ENCODE results near the gene COPS2. TPM values are rescaled to one million over a fixed set of nuclear protein-coding genes. Genes with fewer than 3 reads are reported as not detected.
A peak's percentile ranks its signal among the peaks of the same experiment; 100 is the strongest.

The COPS2 gene
- total and polyA plus RNA-seq, 10 of the 15 experiments (the other 5 are each of a cell fraction or from before 2014, with no cell fraction given), result 31.5 to 115 (median 76.3) TPM

GRCh38 chr15:49200347-49200746 lies 44.9 kb upstream of the COPS2 start:
- no peak; the same call in 2 of the 3 replicates for ATAC-seq
- Histone ChIP-seq H3K27me3 (replicated peaks in 1 of 2; ENCODE audit: control insufficient read depth in 2 of 2, insufficient read depth in 2 of 2, low read length in 1 of 2) (no peaks in the 10 kb centered on the region), H3K9me3 (replicated peaks; ENCODE audit: control insufficient read depth, insufficient read depth, low read length) (no peaks in the 10 kb centered on the region), H3K9ac (ENCODE audit: control insufficient read depth, insufficient read depth, low read length) (no peak overlapping the region), H3K36me3 (ENCODE audit: control insufficient read depth in 2 of 2, insufficient read depth in 2 of 2, low read length in 1 of 2) (no peaks in the 10 kb centered on the region), H3K4me3 (no peak overlapping the region), H3K79me2 (ENCODE audit: control insufficient read depth, insufficient read depth, low read length) (no peaks in the 10 kb centered on the region), H3K4me1 (ENCODE audit: control insufficient read depth, insufficient read depth, low read length) (no peaks in the 10 kb centered on the region), H3K4me2 (ENCODE audit: control insufficient read depth, insufficient read depth) (no peak overlapping the region), H3K27ac (ENCODE audit: control insufficient read depth, insufficient read depth) (no peak overlapping the region), H2AFZ (ENCODE audit: control insufficient read depth, low read depth, low read length) (no peak overlapping the region), H4K20me1 (ENCODE audit: control insufficient read depth, insufficient read depth) (no peaks in the 10 kb centered on the region)
- POLR2A ChIA-PET, result no interaction called here
- CTCF ChIA-PET, result interaction anchor here (1.0 kb wide), 1 partner anchor 8 kb away, joined by 3 read pairs; no protein-coding TSS in a partner anchor
- FAIRE-seq, result peak; percentile 38
- in situ Hi-C loops (cut with MboI), result no loop called here
- 93% methylated on average over 3 of the region's 3 CpGs for WGBS (ENCODE audit: insufficient coverage, insufficient replicate concordance, low lambda C conversion rate, missing lambda C conversion rate)
- intact Hi-C loops (cut with micrococcal nuclease; ENCODE audit: unreplicated experiment), result no loop called here
- SMC1A ChIA-PET (ENCODE audit: uncharacterized antibody, unreplicated experiment), result no interaction called here
- DNase-seq (ENCODE audit: low read depth, low spot score), result no peak
- RAD21 ChIA-PET (ENCODE audit: unreplicated experiment), result interaction anchor here (0.5 kb wide), 1 partner anchor 1630 kb away, joined by 3 read pairs; no protein-coding TSS in a partner anchor
- BruUV-seq (replicated peaks), result no TSS peak
- TF ChIP-seq ZNF207 (IDR thresholded peaks at IDR 0.05; ENCODE audit: borderline replicate concordance) (no peak), KDM1A (IDR thresholded peaks at IDR 0.05; ENCODE audit: borderline replicate concordance) (no peak), CBX5 (IDR thresholded peaks at IDR 0.05; ENCODE audit: low read depth) (no peak), RFX5 (IDR thresholded peaks at IDR 0.05; ENCODE audit: low read depth, low read length) (no peak), SUPT20H (IDR thresholded peaks at IDR 0.05; ENCODE audit: borderline replicate concordance, control insufficient read depth, low read depth, low read length) (no peak), ZNF24 (IDR thresholded peaks at IDR 0.05) (no peak), MYB (IDR thresholded peaks at IDR 0.05; ENCODE audit: borderline replicate concordance, low read depth, low read length) (no peak), JUNB (IDR thresholded peaks at IDR 0.05) (no peak), BCL11A (IDR thresholded peaks at IDR 0.05; ENCODE audit: low read depth, low read length) (no peak), ZBTB4 (CRISPR knock-in tag; IDR thresholded peaks at IDR 0.05) (no peak), SREBF2 (IDR thresholded peaks at IDR 0.05; ENCODE audit: low read length) (no peak), DPF2 (IDR thresholded peaks at IDR 0.05) (no peak), RBBP5 (conservative IDR thresholded peaks at IDR 0.05) (no peak)
- TF ChIP-seq, protein P1, sequence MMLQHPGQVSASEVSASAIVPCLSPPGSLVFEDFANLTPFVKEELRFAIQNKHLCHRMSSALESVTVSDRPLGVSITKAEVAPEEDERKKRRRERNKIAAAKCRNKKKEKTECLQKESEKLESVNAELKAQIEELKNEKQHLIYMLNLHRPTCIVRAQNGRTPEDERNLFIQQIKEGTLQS (IDR thresholded peaks at IDR 0.05; ENCODE audit: borderline replicate concordance, extremely low read depth, low read depth, low read length), result no peak
- TF ChIP-seq, protein P2, sequence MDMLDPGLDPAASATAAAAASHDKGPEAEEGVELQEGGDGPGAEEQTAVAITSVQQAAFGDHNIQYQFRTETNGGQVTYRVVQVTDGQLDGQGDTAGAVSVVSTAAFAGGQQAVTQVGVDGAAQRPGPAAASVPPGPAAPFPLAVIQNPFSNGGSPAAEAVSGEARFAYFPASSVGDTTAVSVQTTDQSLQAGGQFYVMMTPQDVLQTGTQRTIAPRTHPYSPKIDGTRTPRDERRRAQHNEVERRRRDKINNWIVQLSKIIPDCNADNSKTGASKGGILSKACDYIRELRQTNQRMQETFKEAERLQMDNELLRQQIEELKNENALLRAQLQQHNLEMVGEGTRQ (IDR thresholded peaks at IDR 0.05; ENCODE audit: borderline replicate concordance, low read depth, low read length), result no peak
- TF ChIP-seq, protein P3, sequence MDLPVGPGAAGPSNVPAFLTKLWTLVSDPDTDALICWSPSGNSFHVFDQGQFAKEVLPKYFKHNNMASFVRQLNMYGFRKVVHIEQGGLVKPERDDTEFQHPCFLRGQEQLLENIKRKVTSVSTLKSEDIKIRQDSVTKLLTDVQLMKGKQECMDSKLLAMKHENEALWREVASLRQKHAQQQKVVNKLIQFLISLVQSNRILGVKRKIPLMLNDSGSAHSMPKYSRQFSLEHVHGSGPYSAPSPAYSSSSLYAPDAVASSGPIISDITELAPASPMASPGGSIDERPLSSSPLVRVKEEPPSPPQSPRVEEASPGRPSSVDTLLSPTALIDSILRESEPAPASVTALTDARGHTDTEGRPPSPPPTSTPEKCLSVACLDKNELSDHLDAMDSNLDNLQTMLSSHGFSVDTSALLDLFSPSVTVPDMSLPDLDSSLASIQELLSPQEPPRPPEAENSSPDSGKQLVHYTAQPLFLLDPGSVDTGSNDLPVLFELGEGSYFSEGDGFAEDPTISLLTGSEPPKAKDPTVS (IDR thresholded peaks at IDR 0.05; ENCODE audit: low read depth, low read length), result no peak
- TF ChIP-seq, protein P4, sequence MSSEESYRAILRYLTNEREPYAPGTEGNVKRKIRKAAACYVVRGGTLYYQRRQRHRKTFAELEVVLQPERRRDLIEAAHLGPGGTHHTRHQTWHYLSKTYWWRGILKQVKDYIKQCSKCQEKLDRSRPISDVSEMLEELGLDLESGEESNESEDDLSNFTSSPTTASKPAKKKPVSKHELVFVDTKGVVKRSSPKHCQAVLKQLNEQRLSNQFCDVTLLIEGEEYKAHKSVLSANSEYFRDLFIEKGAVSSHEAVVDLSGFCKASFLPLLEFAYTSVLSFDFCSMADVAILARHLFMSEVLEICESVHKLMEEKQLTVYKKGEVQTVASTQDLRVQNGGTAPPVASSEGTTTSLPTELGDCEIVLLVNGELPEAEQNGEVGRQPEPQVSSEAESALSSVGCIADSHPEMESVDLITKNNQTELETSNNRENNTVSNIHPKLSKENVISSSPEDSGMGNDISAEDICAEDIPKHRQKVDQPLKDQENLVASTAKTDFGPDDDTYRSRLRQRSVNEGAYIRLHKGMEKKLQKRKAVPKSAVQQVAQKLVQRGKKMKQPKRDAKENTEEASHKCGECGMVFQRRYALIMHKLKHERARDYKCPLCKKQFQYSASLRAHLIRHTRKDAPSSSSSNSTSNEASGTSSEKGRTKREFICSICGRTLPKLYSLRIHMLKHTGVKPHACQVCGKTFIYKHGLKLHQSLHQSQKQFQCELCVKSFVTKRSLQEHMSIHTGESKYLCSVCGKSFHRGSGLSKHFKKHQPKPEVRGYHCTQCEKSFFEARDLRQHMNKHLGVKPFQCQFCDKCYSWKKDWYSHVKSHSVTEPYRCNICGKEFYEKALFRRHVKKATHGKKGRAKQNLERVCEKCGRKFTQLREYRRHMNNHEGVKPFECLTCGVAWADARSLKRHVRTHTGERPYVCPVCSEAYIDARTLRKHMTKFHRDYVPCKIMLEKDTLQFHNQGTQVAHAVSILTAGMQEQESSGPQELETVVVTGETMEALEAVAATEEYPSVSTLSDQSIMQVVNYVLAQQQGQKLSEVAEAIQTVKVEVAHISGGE (CRISPR knock-in tag; IDR thresholded peaks at IDR 0.05), result no peak
